Activated T-cell treated with anti-CD3 and anti-CD28 coated beads, Interleukin-2, amount 50 U/mL, for 4 hours (primary cell): ENCODE measurements around the gene KIAA1671. TPM values are rescaled to one million over a fixed set of nuclear protein-coding genes. Genes with fewer than 3 reads are reported as not detected.

ENCODE experiments used
- ATAC-seq, 2 donors: fragments of 200-7000 bp; cut with Tn5 transposase; one replicate each; pipeline ENCODE4 v1.10.0; 2021
- DNase-seq: peaks from one replicate; pipeline ENCODE4 v3.0.0-alpha.2; 2020
- H3K27me3 Mint-ChIP-seq: one replicate; pipeline ENCODE4 v1.8.0; 2021; ENCODE audit warnings: low read depth, mixed read lengths
- H3K36me3 Mint-ChIP-seq: one replicate; pipeline ENCODE4 v1.8.0; 2022; ENCODE audit warnings: mixed read lengths; ENCODE audit not compliant: insufficient read depth
- H3K4me1 Mint-ChIP-seq: one replicate; pipeline ENCODE4 v1.8.0; 2021; ENCODE audit warnings: low read depth, mixed read lengths
- H3K4me3 Mint-ChIP-seq: one replicate; pipeline ENCODE4 v1.8.0; 2021; ENCODE audit warnings: mild to moderate bottlenecking, moderate library complexity, mixed read lengths
- H3K9me3 Mint-ChIP-seq: one replicate; pipeline ENCODE4 v1.8.0; 2021; ENCODE audit warnings: mixed read lengths
- total RNA-seq, 3 donors: library from RNA; stranded (reverse); gene quantifications; one replicate each; pipeline ENCODE4 v1.2.1, GENCODE V29; 2021

Gene KIAA1671
- total RNA-seq, 3 donors from 2014 or later = 4.0 to 9.7 (median 7.3) TPM

GRCh38 chr22:25023879-25024278 is 71.4 kb downstream of the KIAA1671 start:
- no peaks in the 10 kb centered on the region for H3K36me3 Mint-ChIP-seq
- peaks cover 5% of the 10 kb centered on the region for H3K4me1 Mint-ChIP-seq
- no peak overlapping the region for H3K4me3 Mint-ChIP-seq
- no peak for ATAC-seq
- DNase-seq = no peak
- no peaks in the 10 kb centered on the region for H3K9me3 Mint-ChIP-seq
- H3K27me3 Mint-ChIP-seq = peaks cover 6% of the 10 kb centered on the region

GRCh38 chr22:25024895-25025294 is 72.4 kb downstream of the KIAA1671 start:
- DNase-seq = no peak
- ATAC-seq = no peak
- Mint-ChIP-seq H3K36me3 (no peaks in the 10 kb centered on the region), H3K4me3 (no peak overlapping the region), H3K4me1 (peaks cover 5% of the 10 kb centered on the region), H3K27me3 (peaks cover 5% of the 10 kb centered on the region), H3K9me3 (no peaks in the 10 kb centered on the region)

- Mint-ChIP-seq H3K9me3 (no peaks in the 10 kb centered on the region), H3K4me3 (no peak overlapping the region), H3K4me1 (peaks cover 5% of the 10 kb centered on the region), H3K36me3 (no peaks in the 10 kb centered on the region), H3K27me3 (no peaks in the 10 kb centered on the region)
- ATAC-seq = no peak
- no peak for DNase-seq
Measured at GRCh38 chr22:25025491-25026400, 73.2 kb downstream of the KIAA1671 start.

- Mint-ChIP-seq H3K9me3 (no peaks in the 10 kb centered on the region), H3K27me3 (no peaks in the 10 kb centered on the region), H3K4me3 (no peak overlapping the region), H3K4me1 (peaks cover 5% of the 10 kb centered on the region), H3K36me3 (no peaks in the 10 kb centered on the region)
- DNase-seq (no peak), ATAC-seq (no peak)
Measured at GRCh38 chr22:25027043-25027906, 74.8 kb downstream of the KIAA1671 start.

- Mint-ChIP-seq H3K27me3 (no peaks in the 10 kb centered on the region), H3K36me3 (no peaks in the 10 kb centered on the region), H3K4me1 (peaks cover 5% of the 10 kb centered on the region), H3K9me3 (no peaks in the 10 kb centered on the region), H3K4me3 (no peak overlapping the region)
- no peak for DNase-seq
- no peak for ATAC-seq
Measured at GRCh38 chr22:25027959-25028840, 75.7 kb downstream of the KIAA1671 start.

GRCh38 chr22:25028841-25029141 is 76.3 kb downstream of the KIAA1671 start:
- H3K4me3 Mint-ChIP-seq = no peak overlapping the region
- no peaks in the 10 kb centered on the region for H3K9me3 Mint-ChIP-seq
- H3K4me1 Mint-ChIP-seq = peaks cover 5% of the 10 kb centered on the region
- H3K27me3 Mint-ChIP-seq = no peaks in the 10 kb centered on the region
- H3K36me3 Mint-ChIP-seq = no peaks in the 10 kb centered on the region
- DNase-seq (no peak), ATAC-seq (no peak)

- Mint-ChIP-seq H3K4me3 (no peak overlapping the region), H3K36me3 (no peaks in the 10 kb centered on the region), H3K4me1 (peaks cover 5% of the 10 kb centered on the region), H3K9me3 (no peaks in the 10 kb centered on the region), H3K27me3 (no peaks in the 10 kb centered on the region)
- no peak for ATAC-seq
- no peak for DNase-seq
Measured at GRCh38 chr22:25029181-25029580, 76.7 kb downstream of the KIAA1671 start.

- Mint-ChIP-seq H3K4me3 (no peak overlapping the region), H3K36me3 (no peaks in the 10 kb centered on the region), H3K9me3 (no peaks in the 10 kb centered on the region), H3K27me3 (no peaks in the 10 kb centered on the region), H3K4me1 (peaks cover 5% of the 10 kb centered on the region)
- no peak for ATAC-seq
- DNase-seq = no peak
Measured at GRCh38 chr22:25030636-25031035, 78.1 kb downstream of the KIAA1671 start.

- H3K36me3 Mint-ChIP-seq = no peaks in the 10 kb centered on the region
- ATAC-seq (no peak), DNase-seq (no peak)
- no peak overlapping the region for H3K4me3 Mint-ChIP-seq
- no peaks in the 10 kb centered on the region for H3K9me3 Mint-ChIP-seq
- H3K27me3 Mint-ChIP-seq = no peaks in the 10 kb centered on the region
- H3K4me1 Mint-ChIP-seq = no peaks in the 10 kb centered on the region
Measured at GRCh38 chr22:25032066-25032465, 79.5 kb downstream of the KIAA1671 start.

GRCh38 chr22:25035715-25036114 is 83.2 kb downstream of the KIAA1671 start:
- H3K36me3 Mint-ChIP-seq = no peaks in the 10 kb centered on the region
- no peaks in the 10 kb centered on the region for H3K27me3 Mint-ChIP-seq
- ATAC-seq (no peak), DNase-seq (no peak)
- H3K9me3 Mint-ChIP-seq = no peaks in the 10 kb centered on the region
- no peaks in the 10 kb centered on the region for H3K4me1 Mint-ChIP-seq
- H3K4me3 Mint-ChIP-seq = no peak overlapping the region

GRCh38 chr22:25038239-25038638 is 85.7 kb downstream of the KIAA1671 start:
- no peaks in the 10 kb centered on the region for H3K36me3 Mint-ChIP-seq
- no peaks in the 10 kb centered on the region for H3K27me3 Mint-ChIP-seq
- H3K9me3 Mint-ChIP-seq = no peaks in the 10 kb centered on the region
- no peaks in the 10 kb centered on the region for H3K4me1 Mint-ChIP-seq
- no peak for ATAC-seq
- H3K4me3 Mint-ChIP-seq = no peak overlapping the region
- DNase-seq = no peak

GRCh38 chr22:25038771-25039170 is 86.3 kb downstream of the KIAA1671 start:
- no peak for ATAC-seq
- no peaks in the 10 kb centered on the region for H3K27me3 Mint-ChIP-seq
- no peak for DNase-seq
- H3K4me3 Mint-ChIP-seq = no peak overlapping the region
- H3K36me3 Mint-ChIP-seq = no peaks in the 10 kb centered on the region
- H3K9me3 Mint-ChIP-seq = no peaks in the 10 kb centered on the region
- no peaks in the 10 kb centered on the region for H3K4me1 Mint-ChIP-seq

- Mint-ChIP-seq H3K27me3 (no peaks in the 10 kb centered on the region), H3K9me3 (no peaks in the 10 kb centered on the region), H3K4me1 (no peaks in the 10 kb centered on the region), H3K36me3 (no peaks in the 10 kb centered on the region), H3K4me3 (no peak overlapping the region)
- ATAC-seq (no peak), DNase-seq (no peak)
Measured at GRCh38 chr22:25039255-25039654, 86.7 kb downstream of the KIAA1671 start.

- DNase-seq (no peak), ATAC-seq (no peak)
- no peaks in the 10 kb centered on the region for H3K4me1 Mint-ChIP-seq
- no peaks in the 10 kb centered on the region for H3K36me3 Mint-ChIP-seq
- H3K4me3 Mint-ChIP-seq = no peak overlapping the region
- no peaks in the 10 kb centered on the region for H3K27me3 Mint-ChIP-seq
- no peaks in the 10 kb centered on the region for H3K9me3 Mint-ChIP-seq
Measured at GRCh38 chr22:25039754-25040153, 87.2 kb downstream of the KIAA1671 start.
